SK-N-SH treated with all-trans-retinoic acid at 6 μM for 48 hours (cell line): Measurements from ENCODE around the gene RPP40.

Experiments
- ATAC-seq: fragments of 200-7000 bp; cut with Tn5 transposase; 3 replicates; pipeline ENCODE4 v1.9.1; 2020; ENCODE audit warnings: mild to moderate bottlenecking, moderate library complexity
- ARNTL ChIP-seq: fragments of 450-650 bp; formaldehyde crosslinking; IDR thresholded peaks from 2 replicates; pipeline ENCODE4 v1.5.0; 2020; ENCODE audit warnings: low read depth, mild to moderate bottlenecking, moderate library complexity, borderline replicate concordance
- BACH2 ChIP-seq: fragments of 250-450 bp; sonication (Bioruptor Pico); IDR thresholded peaks from 2 replicates; pipeline ENCODE4 v1.9.0; 2021; ENCODE audit warnings: mild to moderate bottlenecking, borderline replicate concordance
- CSDC2 ChIP-seq: fragments of 250-450 bp; sonication (Bioruptor Pico); IDR thresholded peaks from 2 replicates; pipeline ENCODE4 v1.5.0; 2020; ENCODE audit warnings: mild to moderate bottlenecking, moderate library complexity
- ESRRG ChIP-seq: fragments of 250-450 bp; sonication (Bioruptor Pico); IDR thresholded peaks from 2 replicates; pipeline ENCODE4 v1.6.1; 2021; ENCODE audit warnings: mild to moderate bottlenecking
- GLIS3 ChIP-seq: fragments of 250-450 bp; sonication (Bioruptor Pico); IDR thresholded peaks from 2 replicates; pipeline ENCODE4 v1.5.0; 2020; ENCODE audit warnings: mild to moderate bottlenecking, moderate library complexity
- ISL1 ChIP-seq: fragments of 250-450 bp; sonication (Bioruptor Pico); IDR thresholded peaks from 2 replicates; pipeline ENCODE4 v2.1.2; 2022; ENCODE audit warnings: mild to moderate bottlenecking, moderate library complexity
- OSR1 ChIP-seq: fragments of 250-450 bp; sonication (Bioruptor Pico); IDR thresholded peaks from 2 replicates; pipeline ENCODE4 v1.8.0; 2022; ENCODE audit warnings: moderate library complexity, mild to moderate bottlenecking, inconsistent platforms
- PPARA ChIP-seq: fragments of 250-450 bp; sonication (Bioruptor Pico); IDR thresholded peaks from 2 replicates; pipeline ENCODE4 v1.5.0; 2020; ENCODE audit warnings: mild to moderate bottlenecking, borderline replicate concordance
- RARB ChIP-seq: fragments of 250-450 bp; sonication (Bioruptor Pico); IDR thresholded peaks from 2 replicates; pipeline ENCODE4 v1.8.0; 2021; ENCODE audit warnings: mild to moderate bottlenecking, moderate library complexity
- SNAI2 ChIP-seq: fragments of 250-450 bp; sonication (Bioruptor Pico); IDR thresholded peaks from 2 replicates; pipeline ENCODE4 v1.5.0; 2020; ENCODE audit warnings: mild to moderate bottlenecking, moderate library complexity
- TCF4 ChIP-seq: fragments of 250-450 bp; sonication (Bioruptor Pico); IDR thresholded peaks from 2 replicates; pipeline ENCODE4 v1.8.0; 2021; ENCODE audit warnings: mild to moderate bottlenecking, moderate library complexity, borderline replicate concordance
- TOX ChIP-seq: fragments of 250-450 bp; sonication (Bioruptor Pico); IDR thresholded peaks from 2 replicates; pipeline ENCODE4 v1.8.0; 2021; ENCODE audit warnings: mild to moderate bottlenecking, moderate library complexity, borderline replicate concordance
- ZC3H10 ChIP-seq: fragments of 250-450 bp; sonication (Bioruptor Pico); IDR thresholded peaks from 2 replicates; pipeline ENCODE4 v1.5.1; 2021; ENCODE audit warnings: mild to moderate bottlenecking, moderate library complexity
- ZFP3 ChIP-seq: fragments of 250-450 bp; sonication (Bioruptor Pico); IDR thresholded peaks from 2 replicates; pipeline ENCODE4 v1.5.0; 2020; ENCODE audit warnings: mild to moderate bottlenecking, moderate library complexity
- ZFP30 ChIP-seq: fragments of 450-650 bp; formaldehyde crosslinking; IDR thresholded peaks from 2 replicates; pipeline ENCODE4 v1.5.0; 2022; ENCODE audit warnings: mild to moderate bottlenecking, moderate library complexity
- ZNF565 ChIP-seq: fragments of 450-650 bp; formaldehyde crosslinking; conservative IDR thresholded peaks from 2 replicates; pipeline ENCODE4 v1.5.0; 2020; ENCODE audit warnings: low read depth, mild to moderate bottlenecking, moderate library complexity
- ZNF70 ChIP-seq: fragments of 450-650 bp; formaldehyde crosslinking; IDR thresholded peaks from 2 replicates; pipeline ENCODE4 v1.5.0; 2020; ENCODE audit warnings: mild to moderate bottlenecking, moderate library complexity
- TF ChIP-seq, protein P1 (sequence below): fragments of 250-450 bp; sonication (Bioruptor Pico); IDR thresholded peaks from 2 replicates; pipeline ENCODE4 v1.8.0; 2021; ENCODE audit warnings: low read depth, mild to moderate bottlenecking, moderate library complexity, borderline replicate concordance
- TF ChIP-seq, protein P2 (sequence below): fragments of 250-450 bp; sonication (Bioruptor Pico); IDR thresholded peaks from 2 replicates; pipeline ENCODE4 v1.5.1; 2020; ENCODE audit warnings: low read depth, mild to moderate bottlenecking, moderate library complexity
- TF ChIP-seq, protein P3 (sequence below): fragments of 250-450 bp; sonication (Bioruptor Pico); IDR thresholded peaks from 2 replicates; pipeline ENCODE4 v1.5.0; 2020; ENCODE audit warnings: mild to moderate bottlenecking, moderate library complexity
- TF ChIP-seq, protein P4 (sequence below): fragments of 250-450 bp; sonication (Bioruptor Pico); IDR thresholded peaks from 2 replicates; pipeline ENCODE4 v1.8.0; 2020; ENCODE audit warnings: mild to moderate bottlenecking, moderate library complexity, borderline replicate concordance
- TF ChIP-seq, protein P5 (sequence below): fragments of 250-450 bp; sonication (Bioruptor Pico); IDR thresholded peaks from 2 replicates; pipeline ENCODE4 v1.5.1; 2021; ENCODE audit warnings: mild to moderate bottlenecking, moderate library complexity

RPP40 gene

DNA sequence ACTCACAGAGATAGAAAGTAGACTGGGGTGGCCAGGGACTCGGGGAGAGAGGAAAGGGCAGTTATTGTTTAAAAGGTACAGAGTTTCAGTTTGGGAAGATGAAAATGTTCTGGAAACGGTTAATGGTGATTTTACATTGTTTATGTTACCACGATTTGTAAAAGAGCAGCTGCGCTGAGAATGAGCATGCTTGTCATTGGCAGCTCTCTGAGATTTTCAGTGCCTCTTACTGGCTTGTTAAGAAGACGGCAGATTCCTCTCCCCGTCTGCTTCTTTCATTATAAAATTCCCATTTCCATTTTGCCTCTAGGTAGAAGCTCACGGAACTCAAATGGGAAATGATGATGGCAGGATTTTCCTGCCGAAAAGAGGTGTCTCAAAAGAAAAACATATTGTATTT, 41.6 kb upstream of the RPP40 start:
- TF ChIP-seq ISL1 (CRISPR knock-in tag) (no peak), ZFP3 (CRISPR knock-in tag) (no peak)
- ATAC-seq: no peak

DNA sequence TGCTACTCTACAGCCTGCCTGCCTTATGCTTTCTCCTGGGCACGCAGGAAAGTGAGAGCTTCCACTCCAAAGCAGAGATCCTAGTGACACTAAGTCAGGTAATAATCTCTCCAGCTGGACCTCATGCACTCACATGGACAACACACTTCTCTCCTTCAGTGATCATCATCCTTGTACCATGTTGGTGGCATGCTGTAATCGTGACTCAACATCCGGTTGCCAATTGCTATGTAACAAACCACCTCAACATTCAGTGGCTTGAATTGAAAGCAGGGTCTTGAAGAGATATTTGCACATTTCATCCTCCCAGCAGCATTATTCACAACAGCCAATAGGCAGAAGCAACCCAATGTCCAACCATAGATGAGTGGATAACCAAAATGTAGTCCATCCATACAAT, 41.0 kb upstream of the RPP40 start:
- TF ChIP-seq ZFP30 (CRISPR knock-in tag): no peak
- TF ChIP-seq, protein P1, sequence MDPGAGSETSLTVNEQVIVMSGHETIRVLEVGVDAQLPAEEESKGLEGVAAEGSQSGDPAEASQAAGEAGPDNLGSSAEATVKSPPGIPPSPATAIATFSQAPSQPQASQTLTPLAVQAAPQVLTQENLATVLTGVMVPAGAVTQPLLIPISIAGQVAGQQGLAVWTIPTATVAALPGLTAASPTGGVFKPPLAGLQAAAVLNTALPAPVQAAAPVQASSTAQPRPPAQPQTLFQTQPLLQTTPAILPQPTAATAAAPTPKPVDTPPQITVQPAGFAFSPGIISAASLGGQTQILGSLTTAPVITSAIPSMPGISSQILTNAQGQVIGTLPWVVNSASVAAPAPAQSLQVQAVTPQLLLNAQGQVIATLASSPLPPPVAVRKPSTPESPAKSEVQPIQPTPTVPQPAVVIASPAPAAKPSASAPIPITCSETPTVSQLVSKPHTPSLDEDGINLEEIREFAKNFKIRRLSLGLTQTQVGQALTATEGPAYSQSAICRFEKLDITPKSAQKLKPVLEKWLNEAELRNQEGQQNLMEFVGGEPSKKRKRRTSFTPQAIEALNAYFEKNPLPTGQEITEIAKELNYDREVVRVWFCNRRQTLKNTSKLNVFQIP (CRISPR knock-in tag): no peak
- no peak for TF ChIP-seq BACH2 (CRISPR knock-in tag)
- no peak for TF ChIP-seq ARNTL (CRISPR knock-in tag)
- TF ChIP-seq ZNF70: no peak
- TF ChIP-seq GLIS3 (CRISPR knock-in tag): no peak
- no peak for TF ChIP-seq TOX (CRISPR knock-in tag)
- no peak for TF ChIP-seq SNAI2
- no peak for TF ChIP-seq ISL1 (CRISPR knock-in tag)
- TF ChIP-seq, protein P2, sequence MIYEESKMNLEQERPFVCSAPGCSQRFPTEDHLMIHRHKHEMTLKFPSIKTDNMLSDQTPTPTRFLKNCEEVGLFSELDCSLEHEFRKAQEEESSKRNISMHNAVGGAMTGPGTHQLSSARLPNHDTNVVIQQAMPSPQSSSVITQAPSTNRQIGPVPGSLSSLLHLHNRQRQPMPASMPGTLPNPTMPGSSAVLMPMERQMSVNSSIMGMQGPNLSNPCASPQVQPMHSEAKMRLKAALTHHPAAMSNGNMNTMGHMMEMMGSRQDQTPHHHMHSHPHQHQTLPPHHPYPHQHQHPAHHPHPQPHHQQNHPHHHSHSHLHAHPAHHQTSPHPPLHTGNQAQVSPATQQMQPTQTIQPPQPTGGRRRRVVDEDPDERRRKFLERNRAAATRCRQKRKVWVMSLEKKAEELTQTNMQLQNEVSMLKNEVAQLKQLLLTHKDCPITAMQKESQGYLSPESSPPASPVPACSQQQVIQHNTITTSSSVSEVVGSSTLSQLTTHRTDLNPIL: no peak
- no peak for TF ChIP-seq TCF4 (CRISPR knock-in tag)
- TF ChIP-seq, protein P3, sequence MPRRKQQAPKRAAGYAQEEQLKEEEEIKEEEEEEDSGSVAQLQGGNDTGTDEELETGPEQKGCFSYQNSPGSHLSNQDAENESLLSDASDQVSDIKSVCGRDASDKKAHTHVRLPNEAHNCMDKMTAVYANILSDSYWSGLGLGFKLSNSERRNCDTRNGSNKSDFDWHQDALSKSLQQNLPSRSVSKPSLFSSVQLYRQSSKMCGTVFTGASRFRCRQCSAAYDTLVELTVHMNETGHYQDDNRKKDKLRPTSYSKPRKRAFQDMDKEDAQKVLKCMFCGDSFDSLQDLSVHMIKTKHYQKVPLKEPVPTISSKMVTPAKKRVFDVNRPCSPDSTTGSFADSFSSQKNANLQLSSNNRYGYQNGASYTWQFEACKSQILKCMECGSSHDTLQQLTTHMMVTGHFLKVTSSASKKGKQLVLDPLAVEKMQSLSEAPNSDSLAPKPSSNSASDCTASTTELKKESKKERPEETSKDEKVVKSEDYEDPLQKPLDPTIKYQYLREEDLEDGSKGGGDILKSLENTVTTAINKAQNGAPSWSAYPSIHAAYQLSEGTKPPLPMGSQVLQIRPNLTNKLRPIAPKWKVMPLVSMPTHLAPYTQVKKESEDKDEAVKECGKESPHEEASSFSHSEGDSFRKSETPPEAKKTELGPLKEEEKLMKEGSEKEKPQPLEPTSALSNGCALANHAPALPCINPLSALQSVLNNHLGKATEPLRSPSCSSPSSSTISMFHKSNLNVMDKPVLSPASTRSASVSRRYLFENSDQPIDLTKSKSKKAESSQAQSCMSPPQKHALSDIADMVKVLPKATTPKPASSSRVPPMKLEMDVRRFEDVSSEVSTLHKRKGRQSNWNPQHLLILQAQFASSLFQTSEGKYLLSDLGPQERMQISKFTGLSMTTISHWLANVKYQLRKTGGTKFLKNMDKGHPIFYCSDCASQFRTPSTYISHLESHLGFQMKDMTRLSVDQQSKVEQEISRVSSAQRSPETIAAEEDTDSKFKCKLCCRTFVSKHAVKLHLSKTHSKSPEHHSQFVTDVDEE (CRISPR knock-in tag): no peak
- ATAC-seq: no peak

DNA sequence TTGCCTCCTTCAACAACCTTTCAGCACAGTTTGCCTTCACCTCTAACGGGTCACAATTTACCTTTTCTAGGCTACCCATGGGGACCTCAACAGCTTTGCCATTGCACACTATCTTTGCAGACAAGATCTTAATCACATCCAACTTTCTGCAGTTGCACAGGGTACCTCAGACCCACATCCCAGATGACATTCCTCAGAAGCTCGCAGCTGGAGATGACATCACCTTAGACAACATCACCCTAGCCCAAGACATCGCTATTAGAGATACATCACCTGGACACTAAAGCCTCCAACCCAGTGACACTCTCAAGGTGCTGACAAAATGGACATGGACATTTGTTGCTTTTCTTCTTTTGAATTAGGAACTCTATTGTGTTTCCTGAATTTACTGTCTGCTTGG, 38.6 kb upstream of the RPP40 start:
- TF ChIP-seq PPARA (CRISPR knock-in tag): no peak
- TF ChIP-seq BACH2 (CRISPR knock-in tag): no peak
- no peak for TF ChIP-seq ISL1 (CRISPR knock-in tag)
- TF ChIP-seq ESRRG (CRISPR knock-in tag): no peak
- no peak for TF ChIP-seq ZFP3 (CRISPR knock-in tag)
- TF ChIP-seq, protein P1 (CRISPR knock-in tag): no peak
- TF ChIP-seq ZFP30 (CRISPR knock-in tag): no peak
- TF ChIP-seq OSR1 (CRISPR knock-in tag): no peak
- TF ChIP-seq ZNF565 (CRISPR knock-in tag): no peak
- TF ChIP-seq, protein P2: no peak
- no peak for TF ChIP-seq ARNTL (CRISPR knock-in tag)
- no peak for TF ChIP-seq RARB (CRISPR knock-in tag)
- TF ChIP-seq SNAI2: no peak
- no peak for TF ChIP-seq GLIS3 (CRISPR knock-in tag)
- TF ChIP-seq CSDC2: no peak
- TF ChIP-seq, all 23 proteins: peak for 0
- no peak for ATAC-seq

DNA sequence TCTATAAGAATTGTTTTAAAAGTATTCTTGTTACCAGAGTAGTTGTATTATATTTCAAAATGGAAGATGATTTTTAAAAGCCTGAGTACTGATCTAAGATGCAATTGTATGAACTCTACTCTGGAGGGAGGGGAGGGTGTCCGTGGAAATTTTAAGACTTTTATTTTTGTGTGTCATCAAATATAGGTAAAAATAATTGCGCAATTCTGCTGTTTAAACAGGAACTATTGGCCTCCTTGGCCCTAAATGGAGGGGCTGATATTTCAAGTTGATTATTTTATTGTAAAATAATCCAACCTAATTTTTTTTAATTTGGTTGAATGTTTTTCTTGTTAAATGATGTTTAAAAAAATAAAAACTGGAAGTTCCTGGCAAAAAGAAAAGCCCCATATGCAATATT, 38.1 kb upstream of the RPP40 start:
- ATAC-seq: no peak
- TF ChIP-seq TCF4 (CRISPR knock-in tag) (no peak), CSDC2 (no peak), ZC3H10 (CRISPR knock-in tag) (no peak), ZFP30 (CRISPR knock-in tag) (no peak)
- TF ChIP-seq, protein P4, sequence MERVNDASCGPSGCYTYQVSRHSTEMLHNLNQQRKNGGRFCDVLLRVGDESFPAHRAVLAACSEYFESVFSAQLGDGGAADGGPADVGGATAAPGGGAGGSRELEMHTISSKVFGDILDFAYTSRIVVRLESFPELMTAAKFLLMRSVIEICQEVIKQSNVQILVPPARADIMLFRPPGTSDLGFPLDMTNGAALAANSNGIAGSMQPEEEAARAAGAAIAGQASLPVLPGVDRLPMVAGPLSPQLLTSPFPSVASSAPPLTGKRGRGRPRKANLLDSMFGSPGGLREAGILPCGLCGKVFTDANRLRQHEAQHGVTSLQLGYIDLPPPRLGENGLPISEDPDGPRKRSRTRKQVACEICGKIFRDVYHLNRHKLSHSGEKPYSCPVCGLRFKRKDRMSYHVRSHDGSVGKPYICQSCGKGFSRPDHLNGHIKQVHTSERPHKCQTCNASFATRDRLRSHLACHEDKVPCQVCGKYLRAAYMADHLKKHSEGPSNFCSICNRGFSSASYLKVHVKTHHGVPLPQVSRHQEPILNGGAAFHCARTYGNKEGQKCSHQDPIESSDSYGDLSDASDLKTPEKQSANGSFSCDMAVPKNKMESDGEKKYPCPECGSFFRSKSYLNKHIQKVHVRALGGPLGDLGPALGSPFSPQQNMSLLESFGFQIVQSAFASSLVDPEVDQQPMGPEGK (CRISPR knock-in tag): no peak
- TF ChIP-seq, protein P5, sequence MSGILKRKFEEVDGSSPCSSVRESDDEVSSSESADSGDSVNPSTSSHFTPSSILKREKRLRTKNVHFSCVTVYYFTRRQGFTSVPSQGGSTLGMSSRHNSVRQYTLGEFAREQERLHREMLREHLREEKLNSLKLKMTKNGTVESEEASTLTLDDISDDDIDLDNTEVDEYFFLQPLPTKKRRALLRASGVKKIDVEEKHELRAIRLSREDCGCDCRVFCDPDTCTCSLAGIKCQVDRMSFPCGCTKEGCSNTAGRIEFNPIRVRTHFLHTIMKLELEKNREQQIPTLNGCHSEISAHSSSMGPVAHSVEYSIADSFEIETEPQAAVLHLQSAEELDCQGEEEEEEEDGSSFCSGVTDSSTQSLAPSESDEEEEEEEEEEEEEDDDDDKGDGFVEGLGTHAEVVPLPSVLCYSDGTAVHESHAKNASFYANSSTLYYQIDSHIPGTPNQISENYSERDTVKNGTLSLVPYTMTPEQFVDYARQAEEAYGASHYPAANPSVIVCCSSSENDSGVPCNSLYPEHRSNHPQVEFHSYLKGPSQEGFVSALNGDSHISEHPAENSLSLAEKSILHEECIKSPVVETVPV (CRISPR knock-in tag): no peak
